WTC11 (cell line): ENCODE data around the gene POLD1. TPM values are rescaled to one million over a fixed set of nuclear protein-coding genes. Genes with fewer than 3 reads are reported as not detected.

Experiments
- ATAC-seq: fragments of 200-7000 bp; cut with Tn5 transposase; 2 replicates; pipeline ENCODE4 v1.10.0; 2021; ENCODE audit warnings: mild to moderate bottlenecking, moderate library complexity
- CTCF ChIA-PET: fragments of 300-600 bp; sonication (Branson Sonifier 250); formaldehyde crosslinking; loops from one replicate; lab custom pipeline; 2021; ENCODE audit warnings: antibody characterized with exemption; lab: Charles Lee
- POLR2A ChIA-PET: fragments of 350-600 bp; sonication (Branson Sonifier 250); formaldehyde crosslinking; loops from one replicate; lab custom pipeline; 2021; ENCODE audit warnings: antibody characterized with exemption; lab: Charles Lee
- DNase-seq: peaks from one replicate; pipeline ENCODE4 v3.0.0; 2021; ENCODE audit warnings: low spot score
- H3K27ac Mint-ChIP-seq: 2 replicates; pipeline ENCODE4 v1.8.0; 2021; ENCODE audit warnings: mixed read lengths
- H3K27me3 Mint-ChIP-seq: 2 replicates; pipeline ENCODE4 v1.8.0; 2021; ENCODE audit warnings: low read depth, mild to moderate bottlenecking, moderate library complexity, mixed read lengths
- H3K36me3 Mint-ChIP-seq: 2 replicates; pipeline ENCODE4 v1.8.0; 2021; ENCODE audit warnings: mixed read lengths
- H3K4me1 Mint-ChIP-seq: 2 replicates; pipeline ENCODE4 v1.8.0; 2022; ENCODE audit warnings: mixed read lengths
- H3K4me3 Mint-ChIP-seq: 2 replicates; pipeline ENCODE4 v1.8.0; 2021; ENCODE audit warnings: mild to moderate bottlenecking, moderate library complexity, mixed read lengths
- H3K9me3 Mint-ChIP-seq: 2 replicates; pipeline ENCODE4 v1.8.0; 2021; ENCODE audit warnings: mixed read lengths
- CREB1 ChIP-seq: sonication (generic); formaldehyde crosslinking; IDR thresholded peaks from 2 replicates; pipeline ENCODE4 v1.8.0; 2023; ENCODE audit warnings: mild to moderate bottlenecking, missing genetic modification reagents
- ESRRA ChIP-seq: sonication (generic); formaldehyde crosslinking; IDR thresholded peaks from 2 replicates; pipeline ENCODE4 v1.8.1; 2022; ENCODE audit warnings: mild to moderate bottlenecking, missing genetic modification reagents, borderline replicate concordance
- FOXK1 ChIP-seq: sonication (generic); formaldehyde crosslinking; IDR thresholded peaks from 2 replicates; pipeline ENCODE4 v1.8.0; 2022; ENCODE audit warnings: mild to moderate bottlenecking, moderate library complexity, missing genetic modification reagents
- FOXP1 ChIP-seq: sonication (generic); formaldehyde crosslinking; IDR thresholded peaks from 2 replicates; pipeline ENCODE4 v1.8.0; 2022; ENCODE audit warnings: missing genetic modification reagents, mild to moderate bottlenecking, moderate library complexity, borderline replicate concordance
- HMGA2 ChIP-seq: fragments of 250-450 bp; sonication (Bioruptor Pico); IDR thresholded peaks from 2 replicates; pipeline ENCODE4 v1.4.0; 2021; ENCODE audit warnings: mild to moderate bottlenecking, moderate library complexity
- IRF2 ChIP-seq: sonication (generic); formaldehyde crosslinking; IDR thresholded peaks from 2 replicates; pipeline ENCODE4 v1.8.0; 2022; ENCODE audit warnings: low read depth, missing genetic modification reagents, borderline replicate concordance
- OVOL2 ChIP-seq: fragments of 250-450 bp; sonication (Bioruptor Pico); IDR thresholded peaks from 2 replicates; pipeline ENCODE4 v1.9.0; 2021; ENCODE audit warnings: mild to moderate bottlenecking, borderline replicate concordance
- RELA ChIP-seq: sonication (generic); formaldehyde crosslinking; IDR thresholded peaks from 2 replicates; pipeline ENCODE4 v1.8.1; 2022; ENCODE audit warnings: missing genetic modification reagents, mild to moderate bottlenecking, borderline replicate concordance
- TEAD4 ChIP-seq: sonication (generic); formaldehyde crosslinking; IDR thresholded peaks from 2 replicates; pipeline ENCODE4 v1.8.0; 2022; ENCODE audit warnings: mild to moderate bottlenecking, missing genetic modification reagents
- ZNF317 ChIP-seq: sonication (generic); formaldehyde crosslinking; IDR thresholded peaks from 2 replicates; pipeline ENCODE4 v1.8.1; 2023; ENCODE audit warnings: low read depth, mild to moderate bottlenecking, moderate library complexity, missing genetic modification reagents, borderline replicate concordance
- ZNF396 ChIP-seq: fragments of 250-450 bp; sonication (Bioruptor Pico); IDR thresholded peaks from 2 replicates; pipeline ENCODE4 v1.8.0; 2021; ENCODE audit warnings: mild to moderate bottlenecking, moderate library complexity, borderline replicate concordance
- ZNF416 ChIP-seq: fragments of 250-450 bp; sonication (Bioruptor Pico); IDR thresholded peaks from 2 replicates; pipeline ENCODE4 v1.9.0; 2021; ENCODE audit warnings: mild to moderate bottlenecking, inconsistent platforms
- ZNF671 ChIP-seq: fragments of 250-450 bp; sonication (Bioruptor Pico); IDR thresholded peaks from 2 replicates; pipeline ENCODE4 v1.8.0; 2021; ENCODE audit warnings: mild to moderate bottlenecking
- total RNA-seq: library from RNA; stranded (reverse); gene quantifications from 3 replicates; pipeline ENCODE4 v1.2.3, GENCODE V29; 2021
- TF ChIP-seq, protein P1 (sequence below): fragments of 250-450 bp; sonication (Bioruptor Pico); IDR thresholded peaks from 2 replicates; pipeline ENCODE4 v1.8.0; 2021; ENCODE audit warnings: mild to moderate bottlenecking
- TF ChIP-seq, protein P2 (sequence below): sonication (generic); formaldehyde crosslinking; IDR thresholded peaks from 2 replicates; pipeline ENCODE4 v1.8.1; 2022; ENCODE audit warnings: mild to moderate bottlenecking, moderate library complexity, missing genetic modification reagents
- TF ChIP-seq, protein P3 (sequence below): sonication (generic); formaldehyde crosslinking; IDR thresholded peaks from 2 replicates; pipeline ENCODE4 v1.8.0; 2022; ENCODE audit warnings: mild to moderate bottlenecking, missing genetic modification reagents
- TF ChIP-seq, protein P4 (sequence below): sonication (generic); formaldehyde crosslinking; IDR thresholded peaks from 2 replicates; pipeline ENCODE4 v1.8.1; 2022; ENCODE audit warnings: low read depth, mild to moderate bottlenecking, moderate library complexity, missing genetic modification reagents, borderline replicate concordance
- TF ChIP-seq, protein P5 (sequence below): sonication (generic); formaldehyde crosslinking; IDR thresholded peaks from 2 replicates; pipeline ENCODE4 v1.8.1; 2023; ENCODE audit warnings: mild to moderate bottlenecking, missing genetic modification reagents
- TF ChIP-seq, protein P6 (sequence below): fragments of 200-600 bp; IDR thresholded peaks from 2 replicates; pipeline ENCODE4 v1.8.0; 2022; ENCODE audit warnings: antibody characterized with exemption
- TF ChIP-seq, protein P7 (sequence below): sonication (generic); formaldehyde crosslinking; IDR thresholded peaks from 2 replicates; pipeline ENCODE4 v1.8.0; 2023; ENCODE audit warnings: mild to moderate bottlenecking, missing genetic modification reagents

POLD1 gene
- total RNA-seq, 1 experiment from 2014 or later, result 163 TPM

DNA sequence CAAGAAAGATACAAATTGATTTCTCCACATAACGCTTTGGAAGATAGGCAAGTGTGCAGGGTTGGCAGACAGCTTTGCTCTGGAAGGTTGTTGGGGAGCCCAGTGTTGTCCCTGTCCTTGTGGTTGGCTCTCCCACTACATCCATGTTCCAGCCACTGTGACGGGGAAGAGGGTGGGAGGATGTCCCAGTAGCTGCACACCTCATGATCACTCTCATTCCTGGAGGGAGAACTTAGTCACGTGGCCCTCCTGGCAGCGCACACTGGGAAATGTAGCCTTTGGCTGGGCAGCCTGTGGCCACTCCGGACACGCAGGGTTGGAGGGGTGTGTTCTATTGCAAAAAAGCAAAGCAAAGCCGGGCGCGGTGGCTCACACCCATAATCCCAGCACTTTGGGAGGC, 9.9 kb downstream of the POLD1 start:
- ChIA-PET CTCF (interaction anchor here (1.3 kb wide), 1 partner anchor 37 kb away, joined by 4 read pairs; no protein-coding TSS in a partner anchor), POLR2A (interaction anchor here (0.7 to 1.9 kb wide), 2 partner anchors 10 to 34 kb away, joined by 3 to 4 read pairs; no protein-coding TSS in a partner anchor)
- Mint-ChIP-seq H3K36me3 (peaks cover 53% of the 10 kb centered on the region), H3K27ac (peak overlapping the region; percentile 17; the same call in 1 of the 2 replicates), H3K4me1 (no peaks in the 10 kb centered on the region), H3K27me3 (no peaks in the 10 kb centered on the region), H3K9me3 (peaks cover 18% of the 10 kb centered on the region), H3K4me3 (no peak overlapping the region)
- DNase-seq (no peak), ATAC-seq (no peak)
- TF ChIP-seq, protein P1, sequence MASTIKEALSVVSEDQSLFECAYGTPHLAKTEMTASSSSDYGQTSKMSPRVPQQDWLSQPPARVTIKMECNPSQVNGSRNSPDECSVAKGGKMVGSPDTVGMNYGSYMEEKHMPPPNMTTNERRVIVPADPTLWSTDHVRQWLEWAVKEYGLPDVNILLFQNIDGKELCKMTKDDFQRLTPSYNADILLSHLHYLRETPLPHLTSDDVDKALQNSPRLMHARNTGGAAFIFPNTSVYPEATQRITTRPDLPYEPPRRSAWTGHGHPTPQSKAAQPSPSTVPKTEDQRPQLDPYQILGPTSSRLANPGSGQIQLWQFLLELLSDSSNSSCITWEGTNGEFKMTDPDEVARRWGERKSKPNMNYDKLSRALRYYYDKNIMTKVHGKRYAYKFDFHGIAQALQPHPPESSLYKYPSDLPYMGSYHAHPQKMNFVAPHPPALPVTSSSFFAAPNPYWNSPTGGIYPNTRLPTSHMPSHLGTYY, result no peak
- TF ChIP-seq ZNF671 (no peak), TEAD4 (CRISPR knock-in tag) (no peak), IRF2 (CRISPR knock-in tag) (no peak), FOXP1 (no peak), CREB1 (CRISPR knock-in tag) (no peak), HMGA2 (CRISPR knock-in tag) (no peak)
- TF ChIP-seq, protein P2, sequence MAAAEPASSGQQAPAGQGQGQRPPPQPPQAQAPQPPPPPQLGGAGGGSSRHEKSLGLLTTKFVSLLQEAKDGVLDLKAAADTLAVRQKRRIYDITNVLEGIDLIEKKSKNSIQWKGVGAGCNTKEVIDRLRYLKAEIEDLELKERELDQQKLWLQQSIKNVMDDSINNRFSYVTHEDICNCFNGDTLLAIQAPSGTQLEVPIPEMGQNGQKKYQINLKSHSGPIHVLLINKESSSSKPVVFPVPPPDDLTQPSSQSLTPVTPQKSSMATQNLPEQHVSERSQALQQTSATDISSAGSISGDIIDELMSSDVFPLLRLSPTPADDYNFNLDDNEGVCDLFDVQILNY, result no peak

DNA sequence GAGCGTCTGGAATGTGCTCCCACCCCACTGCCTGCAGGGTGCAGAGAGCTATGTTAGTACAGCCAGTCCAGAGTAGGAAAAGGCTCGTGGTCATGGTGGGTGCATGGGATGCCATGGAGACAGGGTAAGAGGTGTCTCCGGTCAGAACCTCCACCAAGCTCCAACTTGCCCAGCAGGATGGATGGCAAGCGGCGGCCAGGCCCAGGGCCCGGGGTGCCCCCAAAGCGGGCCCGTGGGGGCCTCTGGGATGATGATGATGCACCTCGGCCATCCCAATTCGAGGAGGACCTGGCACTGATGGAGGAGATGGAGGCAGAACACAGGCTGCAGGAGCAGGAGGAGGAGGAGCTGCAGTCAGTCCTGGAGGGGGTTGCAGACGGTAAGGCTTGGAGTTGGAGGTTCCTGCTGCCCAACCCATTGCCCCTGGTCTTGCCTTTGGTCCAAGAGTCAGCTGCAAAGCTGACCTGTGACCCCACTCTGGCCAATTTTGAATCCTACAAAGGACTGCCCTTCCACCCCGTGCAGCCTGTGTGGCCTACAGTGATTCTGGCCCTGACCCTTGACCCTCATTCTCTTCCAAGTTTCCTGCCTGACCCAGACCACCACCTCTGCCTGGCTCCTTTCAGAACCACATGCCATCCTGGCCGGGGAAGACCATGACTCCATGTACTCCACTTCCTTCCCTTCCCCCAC, 14.7 kb downstream of the POLD1 start:
- Mint-ChIP-seq H3K36me3 (peaks cover 28% of the 10 kb centered on the region), H3K9me3 (no peaks in the 10 kb centered on the region), H3K27me3 (no peaks in the 10 kb centered on the region), H3K4me3 (no peak overlapping the region), H3K4me1 (no peaks in the 10 kb centered on the region), H3K27ac (no peak overlapping the region)
- ChIA-PET POLR2A (interaction anchor here (0.6 kb wide), 2 partner anchors 39 to 98 kb away, joined by 3 read pairs; no protein-coding TSS in a partner anchor), CTCF (interaction anchor here (0.7 to 1.2 kb wide), 3 partner anchors 16 to 251 kb away, joined by 3 to 7 read pairs (median 3); no protein-coding TSS in a partner anchor)
- TF ChIP-seq, protein P3, sequence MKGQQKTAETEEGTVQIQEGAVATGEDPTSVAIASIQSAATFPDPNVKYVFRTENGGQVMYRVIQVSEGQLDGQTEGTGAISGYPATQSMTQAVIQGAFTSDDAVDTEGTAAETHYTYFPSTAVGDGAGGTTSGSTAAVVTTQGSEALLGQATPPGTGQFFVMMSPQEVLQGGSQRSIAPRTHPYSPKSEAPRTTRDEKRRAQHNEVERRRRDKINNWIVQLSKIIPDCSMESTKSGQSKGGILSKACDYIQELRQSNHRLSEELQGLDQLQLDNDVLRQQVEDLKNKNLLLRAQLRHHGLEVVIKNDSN (CRISPR knock-in tag), result no peak
- no peak for TF ChIP-seq ZNF317 (CRISPR knock-in tag)
- TF ChIP-seq, protein P4, sequence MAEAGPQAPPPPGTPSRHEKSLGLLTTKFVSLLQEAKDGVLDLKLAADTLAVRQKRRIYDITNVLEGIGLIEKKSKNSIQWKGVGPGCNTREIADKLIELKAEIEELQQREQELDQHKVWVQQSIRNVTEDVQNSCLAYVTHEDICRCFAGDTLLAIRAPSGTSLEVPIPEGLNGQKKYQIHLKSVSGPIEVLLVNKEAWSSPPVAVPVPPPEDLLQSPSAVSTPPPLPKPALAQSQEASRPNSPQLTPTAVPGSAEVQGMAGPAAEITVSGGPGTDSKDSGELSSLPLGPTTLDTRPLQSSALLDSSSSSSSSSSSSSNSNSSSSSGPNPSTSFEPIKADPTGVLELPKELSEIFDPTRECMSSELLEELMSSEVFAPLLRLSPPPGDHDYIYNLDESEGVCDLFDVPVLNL (CRISPR knock-in tag), result no peak
- TF ChIP-seq, protein P5, sequence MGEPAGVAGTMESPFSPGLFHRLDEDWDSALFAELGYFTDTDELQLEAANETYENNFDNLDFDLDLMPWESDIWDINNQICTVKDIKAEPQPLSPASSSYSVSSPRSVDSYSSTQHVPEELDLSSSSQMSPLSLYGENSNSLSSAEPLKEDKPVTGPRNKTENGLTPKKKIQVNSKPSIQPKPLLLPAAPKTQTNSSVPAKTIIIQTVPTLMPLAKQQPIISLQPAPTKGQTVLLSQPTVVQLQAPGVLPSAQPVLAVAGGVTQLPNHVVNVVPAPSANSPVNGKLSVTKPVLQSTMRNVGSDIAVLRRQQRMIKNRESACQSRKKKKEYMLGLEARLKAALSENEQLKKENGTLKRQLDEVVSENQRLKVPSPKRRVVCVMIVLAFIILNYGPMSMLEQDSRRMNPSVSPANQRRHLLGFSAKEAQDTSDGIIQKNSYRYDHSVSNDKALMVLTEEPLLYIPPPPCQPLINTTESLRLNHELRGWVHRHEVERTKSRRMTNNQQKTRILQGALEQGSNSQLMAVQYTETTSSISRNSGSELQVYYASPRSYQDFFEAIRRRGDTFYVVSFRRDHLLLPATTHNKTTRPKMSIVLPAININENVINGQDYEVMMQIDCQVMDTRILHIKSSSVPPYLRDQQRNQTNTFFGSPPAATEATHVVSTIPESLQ (CRISPR knock-in tag), result no peak
- TF ChIP-seq FOXK1 (CRISPR knock-in tag), result no peak
- TF ChIP-seq HMGA2 (CRISPR knock-in tag), result no peak
- TF ChIP-seq ESRRA (CRISPR knock-in tag), result no peak
- DNase-seq, result no peak
- no peak for ATAC-seq

DNA sequence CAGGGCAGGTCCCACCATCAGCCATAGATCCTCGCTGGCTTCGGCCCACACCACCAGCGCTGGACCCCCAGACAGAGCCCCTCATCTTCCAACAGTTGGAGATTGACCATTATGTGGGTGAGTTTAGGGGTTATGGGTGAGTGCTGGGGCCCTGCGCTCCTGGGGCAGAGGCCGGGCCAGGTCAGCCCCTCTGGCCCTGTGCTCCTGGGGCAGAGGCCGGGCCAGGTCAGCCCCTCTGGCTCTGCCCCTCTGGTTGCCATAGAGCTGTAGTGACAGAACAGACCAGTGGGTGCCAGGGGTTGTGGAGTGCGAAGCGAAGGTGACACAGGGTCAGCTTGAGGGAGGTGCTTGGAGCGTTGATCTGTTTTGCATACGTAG, 15.2 kb downstream of the POLD1 start:
- no peak overlapping the region for H3K27ac Mint-ChIP-seq
- POLR2A ChIA-PET, result no interaction called here
- no peak for ATAC-seq
- CTCF ChIA-PET, result interaction anchor here (0.6 to 1.2 kb wide), 2 partner anchors 16 to 138 kb away, joined by 3 to 7 read pairs; no protein-coding TSS in a partner anchor
- H3K4me1 Mint-ChIP-seq, result no peaks in the 10 kb centered on the region
- H3K27me3 Mint-ChIP-seq, result no peaks in the 10 kb centered on the region
- no peak for DNase-seq
- no peaks in the 10 kb centered on the region for H3K9me3 Mint-ChIP-seq
- H3K36me3 Mint-ChIP-seq, result peaks cover 28% of the 10 kb centered on the region
- no peak overlapping the region for H3K4me3 Mint-ChIP-seq
- TF ChIP-seq RELA (CRISPR knock-in tag) (no peak), ZNF416 (no peak), ZNF396 (CRISPR knock-in tag) (no peak), OVOL2 (CRISPR knock-in tag) (no peak)
- TF ChIP-seq, protein P6, sequence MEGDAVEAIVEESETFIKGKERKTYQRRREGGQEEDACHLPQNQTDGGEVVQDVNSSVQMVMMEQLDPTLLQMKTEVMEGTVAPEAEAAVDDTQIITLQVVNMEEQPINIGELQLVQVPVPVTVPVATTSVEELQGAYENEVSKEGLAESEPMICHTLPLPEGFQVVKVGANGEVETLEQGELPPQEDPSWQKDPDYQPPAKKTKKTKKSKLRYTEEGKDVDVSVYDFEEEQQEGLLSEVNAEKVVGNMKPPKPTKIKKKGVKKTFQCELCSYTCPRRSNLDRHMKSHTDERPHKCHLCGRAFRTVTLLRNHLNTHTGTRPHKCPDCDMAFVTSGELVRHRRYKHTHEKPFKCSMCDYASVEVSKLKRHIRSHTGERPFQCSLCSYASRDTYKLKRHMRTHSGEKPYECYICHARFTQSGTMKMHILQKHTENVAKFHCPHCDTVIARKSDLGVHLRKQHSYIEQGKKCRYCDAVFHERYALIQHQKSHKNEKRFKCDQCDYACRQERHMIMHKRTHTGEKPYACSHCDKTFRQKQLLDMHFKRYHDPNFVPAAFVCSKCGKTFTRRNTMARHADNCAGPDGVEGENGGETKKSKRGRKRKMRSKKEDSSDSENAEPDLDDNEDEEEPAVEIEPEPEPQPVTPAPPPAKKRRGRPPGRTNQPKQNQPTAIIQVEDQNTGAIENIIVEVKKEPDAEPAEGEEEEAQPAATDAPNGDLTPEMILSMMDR, result no peak
- TF ChIP-seq, protein P7, sequence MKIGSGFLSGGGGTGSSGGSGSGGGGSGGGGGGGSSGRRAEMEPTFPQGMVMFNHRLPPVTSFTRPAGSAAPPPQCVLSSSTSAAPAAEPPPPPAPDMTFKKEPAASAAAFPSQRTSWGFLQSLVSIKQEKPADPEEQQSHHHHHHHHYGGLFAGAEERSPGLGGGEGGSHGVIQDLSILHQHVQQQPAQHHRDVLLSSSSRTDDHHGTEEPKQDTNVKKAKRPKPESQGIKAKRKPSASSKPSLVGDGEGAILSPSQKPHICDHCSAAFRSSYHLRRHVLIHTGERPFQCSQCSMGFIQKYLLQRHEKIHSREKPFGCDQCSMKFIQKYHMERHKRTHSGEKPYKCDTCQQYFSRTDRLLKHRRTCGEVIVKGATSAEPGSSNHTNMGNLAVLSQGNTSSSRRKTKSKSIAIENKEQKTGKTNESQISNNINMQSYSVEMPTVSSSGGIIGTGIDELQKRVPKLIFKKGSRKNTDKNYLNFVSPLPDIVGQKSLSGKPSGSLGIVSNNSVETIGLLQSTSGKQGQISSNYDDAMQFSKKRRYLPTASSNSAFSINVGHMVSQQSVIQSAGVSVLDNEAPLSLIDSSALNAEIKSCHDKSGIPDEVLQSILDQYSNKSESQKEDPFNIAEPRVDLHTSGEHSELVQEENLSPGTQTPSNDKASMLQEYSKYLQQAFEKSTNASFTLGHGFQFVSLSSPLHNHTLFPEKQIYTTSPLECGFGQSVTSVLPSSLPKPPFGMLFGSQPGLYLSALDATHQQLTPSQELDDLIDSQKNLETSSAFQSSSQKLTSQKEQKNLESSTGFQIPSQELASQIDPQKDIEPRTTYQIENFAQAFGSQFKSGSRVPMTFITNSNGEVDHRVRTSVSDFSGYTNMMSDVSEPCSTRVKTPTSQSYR (CRISPR knock-in tag), result no peak
